ENCODE data around the gene METRN.

Gene METRN

DNA sequence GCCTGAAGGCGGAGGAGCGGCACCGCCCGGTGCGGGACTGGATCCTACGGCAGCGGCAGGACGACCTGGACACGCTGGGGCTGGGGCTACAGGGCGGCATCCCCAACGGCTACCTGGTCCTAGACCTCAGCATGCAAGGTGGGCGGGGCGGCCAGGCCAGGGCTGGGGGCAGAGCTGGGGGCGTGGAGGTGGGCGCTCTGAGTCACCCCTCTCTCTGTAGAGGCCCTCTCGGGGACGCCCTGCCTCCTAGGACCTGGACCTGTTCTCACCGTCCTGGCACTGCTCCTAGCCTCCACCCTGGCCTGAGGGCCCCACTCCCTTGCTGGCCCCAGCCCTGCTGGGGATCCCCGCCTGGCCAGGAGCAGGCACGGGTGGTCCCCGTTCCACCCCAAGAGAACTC is 53.5 kb downstream of the METRN start:
- CTCF ChIA-PET, result no interaction called here
- TF ChIP-seq, protein P1, sequence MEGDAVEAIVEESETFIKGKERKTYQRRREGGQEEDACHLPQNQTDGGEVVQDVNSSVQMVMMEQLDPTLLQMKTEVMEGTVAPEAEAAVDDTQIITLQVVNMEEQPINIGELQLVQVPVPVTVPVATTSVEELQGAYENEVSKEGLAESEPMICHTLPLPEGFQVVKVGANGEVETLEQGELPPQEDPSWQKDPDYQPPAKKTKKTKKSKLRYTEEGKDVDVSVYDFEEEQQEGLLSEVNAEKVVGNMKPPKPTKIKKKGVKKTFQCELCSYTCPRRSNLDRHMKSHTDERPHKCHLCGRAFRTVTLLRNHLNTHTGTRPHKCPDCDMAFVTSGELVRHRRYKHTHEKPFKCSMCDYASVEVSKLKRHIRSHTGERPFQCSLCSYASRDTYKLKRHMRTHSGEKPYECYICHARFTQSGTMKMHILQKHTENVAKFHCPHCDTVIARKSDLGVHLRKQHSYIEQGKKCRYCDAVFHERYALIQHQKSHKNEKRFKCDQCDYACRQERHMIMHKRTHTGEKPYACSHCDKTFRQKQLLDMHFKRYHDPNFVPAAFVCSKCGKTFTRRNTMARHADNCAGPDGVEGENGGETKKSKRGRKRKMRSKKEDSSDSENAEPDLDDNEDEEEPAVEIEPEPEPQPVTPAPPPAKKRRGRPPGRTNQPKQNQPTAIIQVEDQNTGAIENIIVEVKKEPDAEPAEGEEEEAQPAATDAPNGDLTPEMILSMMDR (conservative IDR thresholded peaks at IDR 0.05; ENCODE audit: low read depth), result no peak
- no peak overlapping the region; the same call in 1 of the 2 replicates for H3K27ac ChIP-seq
- POLR2A ChIA-PET (ENCODE audit: low non-redundant PET), result no interaction called here
- no peak for DNase-seq (ENCODE audit: low spot score)

Data from RWPE1 (cell line).